Measurements from ENCODE around the gene ITGAX. TPM values are rescaled to one million over a fixed set of nuclear protein-coding genes. Genes with fewer than 3 reads are reported as not detected.

The ITGAX gene
- total and polyA plus RNA-seq, 2 of the 8 experiments (the other 6 are each of a cell fraction or from before 2014, with no cell fraction given) = 0.30 TPM; not detected in 1

DNA sequence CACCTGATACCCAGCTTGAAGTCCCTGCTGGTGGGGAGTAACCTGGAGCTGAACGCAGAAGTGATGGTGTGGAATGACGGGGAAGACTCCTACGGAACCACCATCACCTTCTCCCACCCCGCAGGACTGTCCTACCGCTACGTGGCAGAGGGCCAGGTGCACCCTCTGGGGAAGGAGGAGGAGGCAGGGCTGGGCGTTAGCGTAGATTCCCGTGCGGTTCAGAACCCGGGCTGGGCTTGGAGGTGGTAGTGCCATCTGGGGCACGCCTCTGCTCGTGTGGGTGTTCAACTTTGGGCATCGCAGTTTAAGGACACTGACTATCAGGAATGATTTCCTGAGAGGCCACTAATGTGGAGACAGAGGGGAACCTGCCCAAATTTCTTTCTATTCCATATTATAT lies 18.3 kb downstream of the ITGAX start:
- no peak overlapping the region for H3K56ac ChIP-seq (replicated peaks; ENCODE audit: insufficient read length, low read depth, low read length)
- H3K4me3 ChIP-seq (ENCODE audit: extremely low read depth in 1 of 4, insufficient read depth in 2 of 4, low read depth in 3 of 4, low read length in 4 of 4) = no peak overlapping the region
- H3K27ac ChIP-seq (ENCODE audit: low read depth, low read length) = no peak overlapping the region
- H3K23ac ChIP-seq (ENCODE audit: insufficient read length) = no peak overlapping the region
- POLR2A ChIA-PET (ENCODE audit: partially characterized antibody) = no interaction called here
- H3K14ac ChIP-seq (ENCODE audit: insufficient read length) = no peak overlapping the region
- H3K79me1 ChIP-seq (ENCODE audit: low read depth, low read length) = no peaks in the 10 kb centered on the region
- no peak overlapping the region for H2BK5ac ChIP-seq (ENCODE audit: low read depth, low read length)
- no peak overlapping the region for H2BK12ac ChIP-seq (ENCODE audit: low read depth, low read length)
- H4K20me1 ChIP-seq (replicated peaks in 1 of 2; ENCODE audit: control insufficient read depth in 1 of 2, insufficient read depth in 2 of 2, low read length in 2 of 2) = peaks cover 0 to 2% of the 10 kb centered on the region in 2 experiments
- H3K79me2 ChIP-seq (ENCODE audit: control insufficient read depth in 1 of 2, insufficient read depth in 2 of 2, low read length in 2 of 2) = no peaks in the 10 kb centered on the region
- H4K8ac ChIP-seq (ENCODE audit: extremely low read depth, insufficient read depth, low read length) = no peak overlapping the region
- H2BK15ac ChIP-seq (ENCODE audit: low read length) = no peak overlapping the region
- no peaks in the 10 kb centered on the region for H3K36me3 ChIP-seq (ENCODE audit: control insufficient read depth in 2 of 4, insufficient read depth in 4 of 4, low read length in 3 of 4)
- H4K91ac ChIP-seq (replicated peaks; ENCODE audit: insufficient read length, low read length) = no peak overlapping the region
- H3K4me1 ChIP-seq (replicated peaks in 1 of 4; ENCODE audit: control insufficient read depth in 3 of 4, insufficient read depth in 4 of 4, low read length in 3 of 4) = no peaks in the 10 kb centered on the region
- no peaks in the 10 kb centered on the region for H3K9me3 ChIP-seq (ENCODE audit: insufficient read depth in 2 of 2, low read depth in 1 of 2, low read length in 1 of 2)
- no peak overlapping the region for H2AK5ac ChIP-seq (ENCODE audit: low read depth, low read length)
- no peak overlapping the region for H3K9ac ChIP-seq (replicated peaks in 1 of 4; ENCODE audit: extremely low read depth in 1 of 4, low read depth in 3 of 4, low read length in 3 of 4)
- CTCF ChIA-PET (ENCODE audit: partially characterized antibody) = interaction anchor here (1.7 to 3.0 kb wide), 2 partner anchors 10 to 13 kb away, joined by 6 to 12 read pairs; no protein-coding TSS in a partner anchor
- no peak overlapping the region for H3K18ac ChIP-seq (ENCODE audit: extremely low read depth, low read length)
- 75% methylated on average over 14 of the region's 14 CpGs; no CpG with 5 or more reads in 1 of the 2 experiments for WGBS, 2 experiments (ENCODE audit: extremely low coverage in 1 of 2, insufficient coverage in 1 of 2, insufficient read length in 1 of 2, insufficient replicate concordance in 2 of 2, low coverage in 1 of 2, low lambda C conversion rate in 2 of 2, missing lambda C conversion rate in 1 of 2)
- H4K5ac ChIP-seq (ENCODE audit: insufficient read length, low read depth, low read length) = no peak overlapping the region
- H2BK20ac ChIP-seq (ENCODE audit: low read length) = no peak overlapping the region
- H3K23me2 ChIP-seq (ENCODE audit: low read depth, low read length) = no peaks in the 10 kb centered on the region
- DNase-seq (ENCODE audit: low read depth in 1 of 2, low spot score in 2 of 2) (no peak), FAIRE-seq (no peak)
- no peak overlapping the region for H3K4ac ChIP-seq (replicated peaks; ENCODE audit: insufficient read length, low read depth, low read length)
- H3K4me2 ChIP-seq (ENCODE audit: insufficient read depth in 1 of 2, low read depth in 2 of 2, low read length in 2 of 2) = no peak overlapping the region
- no peak overlapping the region for H2AFZ ChIP-seq (ENCODE audit: low read length)
- no peaks in the 10 kb centered on the region for H3K27me3 ChIP-seq (replicated peaks in 1 of 4; ENCODE audit: control insufficient read depth in 3 of 4, extremely low read depth in 1 of 4, insufficient read depth in 3 of 4, low read length in 3 of 4)
- H2BK120ac ChIP-seq (replicated peaks; ENCODE audit: low read depth, low read length) = no peak overlapping the region
- TF ChIP-seq EGR1 (IDR thresholded peaks at IDR 0.05; ENCODE audit: borderline replicate concordance, low read depth, low read length) = no peak
- no peak for TF ChIP-seq RFX5 (IDR thresholded peaks at IDR 0.05; ENCODE audit: borderline replicate concordance, low read depth, low read length)
- no peak for TF ChIP-seq CHD1 (IDR thresholded peaks at IDR 0.05; ENCODE audit: low read depth, low read length)
- TF ChIP-seq TBP (IDR thresholded peaks at IDR 0.05; ENCODE audit: low read depth, low read length) = no peak
- no peak for TF ChIP-seq SP4 (IDR thresholded peaks at IDR 0.05; ENCODE audit: low read length)
- TF ChIP-seq, protein P1, sequence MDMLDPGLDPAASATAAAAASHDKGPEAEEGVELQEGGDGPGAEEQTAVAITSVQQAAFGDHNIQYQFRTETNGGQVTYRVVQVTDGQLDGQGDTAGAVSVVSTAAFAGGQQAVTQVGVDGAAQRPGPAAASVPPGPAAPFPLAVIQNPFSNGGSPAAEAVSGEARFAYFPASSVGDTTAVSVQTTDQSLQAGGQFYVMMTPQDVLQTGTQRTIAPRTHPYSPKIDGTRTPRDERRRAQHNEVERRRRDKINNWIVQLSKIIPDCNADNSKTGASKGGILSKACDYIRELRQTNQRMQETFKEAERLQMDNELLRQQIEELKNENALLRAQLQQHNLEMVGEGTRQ (IDR thresholded peaks at IDR 0.05; ENCODE audit: low read length) = no peak

All from H1 (cell line).